H9 (cell line): ENCODE measurements around the gene FHOD3. TPM values are rescaled to one million over a fixed set of nuclear protein-coding genes. Genes with fewer than 3 reads are reported as not detected.

Source experiments
- DNase-seq: peaks from one replicate; pipeline ENCODE4 v3.0.0-alpha.2; 2017
- H2AFZ ChIP-seq: one replicate; pipeline ENCODE4 v1.6.1; 2013; ENCODE audit warnings: mild to moderate bottlenecking, low read length, control low read depth, moderate library complexity
- H2AK5ac ChIP-seq: 2 replicates; pipeline ENCODE4 v1.6.1; 2013; ENCODE audit warnings: low read length, control low read depth, mixed read lengths; ENCODE audit not compliant: insufficient read length
- H2BK120ac ChIP-seq: one replicate; pipeline ENCODE4 v1.6.1; 2013; ENCODE audit warnings: low read depth, mild to moderate bottlenecking, low read length, control low read depth, inconsistent platforms; ENCODE audit not compliant: poor library complexity, severe bottlenecking
- H2BK12ac ChIP-seq: 2 replicates; pipeline ENCODE4 v1.6.1; 2013; ENCODE audit warnings: low read length, control low read depth, mixed read lengths, low read depth; ENCODE audit not compliant: insufficient read length
- H2BK15ac ChIP-seq: 2 replicates; pipeline ENCODE4 v1.6.1; 2013; ENCODE audit warnings: low read depth, low read length, control low read depth
- H2BK20ac ChIP-seq: one replicate; pipeline ENCODE4 v1.6.1; 2013; ENCODE audit warnings: low read depth, mild to moderate bottlenecking, low read length, control low read depth, inconsistent platforms; ENCODE audit not compliant: poor library complexity, severe bottlenecking
- H2BK5ac ChIP-seq: 2 replicates; pipeline ENCODE4 v1.6.1; 2013; ENCODE audit warnings: low read length, control low read depth, mixed read lengths; ENCODE audit not compliant: insufficient read length
- H3K14ac ChIP-seq: 2 replicates; pipeline ENCODE4 v1.6.1; 2013; ENCODE audit warnings: low read length, control low read depth; ENCODE audit not compliant: insufficient read depth
- H3K18ac ChIP-seq: 2 replicates; pipeline ENCODE4 v1.6.1; 2013; ENCODE audit warnings: low read depth, mild to moderate bottlenecking, mixed read lengths, low read length, control low read depth; ENCODE audit not compliant: insufficient read length
- H3K23ac ChIP-seq: 2 replicates; pipeline ENCODE4 v1.6.1; 2013; ENCODE audit warnings: low read length, control low read depth, mixed read lengths, low read depth; ENCODE audit not compliant: insufficient read length
- H3K23me2 ChIP-seq: 2 replicates; pipeline ENCODE4 v1.6.1; 2013; ENCODE audit warnings: low read depth, mild to moderate bottlenecking, mixed read lengths, low read length, control low read depth; ENCODE audit not compliant: insufficient read length, poor library complexity, severe bottlenecking
- H3K27ac ChIP-seq: 2 replicates; pipeline ENCODE4 v1.5.1; 2013; ENCODE audit warnings: low read length, control low read depth, mixed read lengths, low read depth; ENCODE audit not compliant: insufficient read length
- H3K27me3 ChIP-seq: 2 replicates; pipeline ENCODE4 v1.6.1; 2013; ENCODE audit warnings: low read length, control low read depth, inconsistent platforms; ENCODE audit not compliant: insufficient read depth
- H3K4ac ChIP-seq: 2 replicates; pipeline ENCODE4 v1.6.1; 2013; ENCODE audit warnings: low read depth, mild to moderate bottlenecking, control low read depth, inconsistent platforms, low read length, moderate library complexity
- H3K4me1 ChIP-seq: 2 replicates; pipeline ENCODE4 v1.6.1; 2013; ENCODE audit warnings: low read length, control low read depth, inconsistent platforms; ENCODE audit not compliant: insufficient read depth
- H3K4me2 ChIP-seq: 2 replicates; pipeline ENCODE4 v1.6.1; 2013; ENCODE audit warnings: low read length, control low read depth, mixed read lengths; ENCODE audit not compliant: insufficient read length, insufficient read depth
- H3K56ac ChIP-seq: 2 replicates; pipeline ENCODE4 v1.6.1; 2013; ENCODE audit warnings: low read depth, mild to moderate bottlenecking, mixed read lengths, low read length, control low read depth; ENCODE audit not compliant: insufficient read length
- H3K79me1 ChIP-seq: 2 replicates; pipeline ENCODE4 v1.6.1; 2013; ENCODE audit warnings: low read depth, mild to moderate bottlenecking, moderate library complexity, low read length, control low read depth, inconsistent platforms; ENCODE audit not compliant: insufficient read depth, poor library complexity, severe bottlenecking
- H3K79me2 ChIP-seq: 2 replicates; pipeline ENCODE4 v1.6.1; 2013; ENCODE audit warnings: low read length, control low read depth, inconsistent platforms; ENCODE audit not compliant: insufficient read depth
- H3K9ac ChIP-seq: 2 replicates; pipeline ENCODE4 v1.6.1; 2013; ENCODE audit warnings: low read length, control low read depth, mixed read lengths; ENCODE audit not compliant: insufficient read length; ENCODE audit errors: extremely low read depth
- H3K9me3 ChIP-seq: one replicate; pipeline ENCODE4 v1.6.1; 2013; ENCODE audit warnings: low read depth, low read length, inconsistent platforms; ENCODE audit not compliant: control insufficient read depth
- H3T11ph ChIP-seq: one replicate; pipeline ENCODE4 v1.6.1; 2013; ENCODE audit warnings: mild to moderate bottlenecking, low read length, control low read depth, inconsistent platforms
- H4K20me1 ChIP-seq: one replicate; pipeline ENCODE4 v1.6.1; 2013; ENCODE audit not compliant: control insufficient read depth, insufficient read length, insufficient read depth
- H4K5ac ChIP-seq: 2 replicates; pipeline ENCODE4 v1.6.1; 2013; ENCODE audit warnings: low read depth, mild to moderate bottlenecking, mixed read lengths, low read length, control low read depth; ENCODE audit not compliant: insufficient read length
- H4K8ac ChIP-seq: replicated peaks from 2 replicates; pipeline ENCODE4 v1.6.1; 2013; ENCODE audit warnings: low read length, control low read depth, mixed read lengths, low read depth; ENCODE audit not compliant: insufficient read length
- H4K91ac ChIP-seq: 2 replicates; pipeline ENCODE4 v1.6.1; 2013; ENCODE audit warnings: low read depth, mild to moderate bottlenecking, moderate library complexity, mixed read lengths, low read length, control low read depth; ENCODE audit not compliant: insufficient read length
- H3K27ac Mint-ChIP-seq, 3 experiments: 2 replicates in 2 of 3; 3 replicates in 1 of 3; pipeline ENCODE4 v1.8.0; 2020 to 2021; ENCODE audit warnings: mixed read lengths in 3 of 3, mild to moderate bottlenecking in 1 of 3, moderate library complexity in 1 of 3
- H3K27me3 Mint-ChIP-seq: 2 replicates; pipeline ENCODE4 v1.8.0; 2021; ENCODE audit warnings: low read depth, mild to moderate bottlenecking, moderate library complexity, mixed read lengths
- H3K36me3 Mint-ChIP-seq, 3 experiments: 2 replicates in 2 of 3; 3 replicates in 1 of 3; pipeline ENCODE4 v1.8.0; 2020 to 2021; ENCODE audit warnings: low read depth in 3 of 3, mixed read lengths in 3 of 3; ENCODE audit not compliant: insufficient read depth in 1 of 3
- H3K4me1 Mint-ChIP-seq, 2 experiments: 2 replicates each; pipeline ENCODE4 v1.8.0; 2020; ENCODE audit warnings: mixed read lengths in 2 of 2
- H3K4me3 Mint-ChIP-seq, 2 experiments: 2 replicates in 1 of 2; 3 replicates in 1 of 2; pipeline ENCODE4 v1.8.0; 2020 to 2021; ENCODE audit warnings: mild to moderate bottlenecking in 2 of 2, mixed read lengths in 2 of 2, moderate library complexity in 1 of 2
- H3K9me3 Mint-ChIP-seq, 2 experiments: 2 replicates in 1 of 2; 3 replicates in 1 of 2; pipeline ENCODE4 v1.8.0; 2020; ENCODE audit warnings: mild to moderate bottlenecking in 2 of 2, mixed read lengths in 2 of 2, moderate library complexity in 1 of 2
- CTCF ChIP-seq: fragments of 200-600 bp; sonication (generic); conservative IDR thresholded peaks from 3 replicates; pipeline ENCODE4 v1.8.0; 2021; ENCODE audit warnings: antibody characterized with exemption, mild to moderate bottlenecking
- WGBS: extraction: QIAGEN DNeasy Blood & Tissue Kit; methylation state at CpG from one replicate; pipeline ENCODE4 v1.1.7; 2013; ENCODE audit warnings: missing lambda C conversion rate, low lambda C conversion rate, mixed read lengths; ENCODE audit not compliant: insufficient read length; ENCODE audit errors: extremely low coverage; 5-methylcytosine and 5-hydroxymethylcytosine counted together
- total RNA-seq: library from RNA; stranded (reverse); gene quantifications from 2 replicates; pipeline ENCODE4 v1.2.1, GENCODE V29; 2021

Gene FHOD3
- total RNA-seq, 1 experiment from 2014 or later: 8.0 TPM

GRCh38 chr18:36518839-36519238 is 221.3 kb downstream of the FHOD3 start:
- Mint-ChIP-seq H3K4me3 (no peak overlapping the region), H3K9me3 (no peaks in the 10 kb centered on the region), H3K27ac (no peak overlapping the region), H3K27me3 (peaks cover 2% of the 10 kb centered on the region), H3K4me1 (peaks cover 37 to 44% of the 10 kb centered on the region in 2 experiments), H3K36me3 (no peaks in the 10 kb centered on the region)
- H2BK20ac ChIP-seq: no peak overlapping the region
- H3K27me3 ChIP-seq: no peaks in the 10 kb centered on the region
- H3K27ac ChIP-seq: no peak overlapping the region
- H3K18ac ChIP-seq: no peak overlapping the region
- no peaks in the 10 kb centered on the region for H4K20me1 ChIP-seq
- no peak overlapping the region for H3K4ac ChIP-seq
- no peak overlapping the region for H4K8ac ChIP-seq
- no peaks in the 10 kb centered on the region for H3K79me1 ChIP-seq
- H2BK5ac ChIP-seq: no peak overlapping the region
- no peak overlapping the region for H4K5ac ChIP-seq
- H3K23ac ChIP-seq: no peak overlapping the region
- no peak overlapping the region for H2AFZ ChIP-seq
- H3K56ac ChIP-seq: no peak overlapping the region
- no peaks in the 10 kb centered on the region for H3K23me2 ChIP-seq
- WGBS: no CpG with 5 or more reads among the region's 3 CpGs
- no peak overlapping the region for H3K9ac ChIP-seq
- no peak overlapping the region for H3K4me2 ChIP-seq
- H2BK12ac ChIP-seq: no peak overlapping the region
- H3K79me2 ChIP-seq: no peaks in the 10 kb centered on the region
- DNase-seq: no peak
- TF ChIP-seq CTCF: no peak
- no peak overlapping the region for H4K91ac ChIP-seq
- H3K14ac ChIP-seq: no peak overlapping the region
- H3K9me3 ChIP-seq: no peaks in the 10 kb centered on the region
- no peak overlapping the region for H2AK5ac ChIP-seq
- peaks cover 2% of the 10 kb centered on the region; the same call in 1 of the 2 replicates for H3K4me1 ChIP-seq
- no peak overlapping the region for H3T11ph ChIP-seq
- H2BK120ac ChIP-seq: no peak overlapping the region
- H2BK15ac ChIP-seq: no peak overlapping the region
